GM12891 (cell line): ENCODE results near the gene RAB11FIP3.

Experiments used
- PAX5 ChIP-seq: IDR thresholded peaks from 2 replicates; pipeline ENCODE4 v1.6.1; 2011; ENCODE audit warnings: low read length, moderate library complexity, mild to moderate bottlenecking; ENCODE audit not compliant: insufficient read depth, severe bottlenecking
- POLR2A ChIP-seq: IDR thresholded peaks from 2 replicates; pipeline ENCODE4 v1.6.1; 2011; ENCODE audit warnings: low read depth, low read length, control low read depth
- POLR2AphosphoS5 ChIP-seq: IDR thresholded peaks from 2 replicates; pipeline ENCODE4 v1.6.1; 2011; ENCODE audit warnings: low read depth, low read length, control low read depth
- POU2F2 ChIP-seq: IDR thresholded peaks from 2 replicates; pipeline ENCODE4 v1.6.1; 2011; ENCODE audit warnings: low read depth, mild to moderate bottlenecking, control low read depth, low read length, moderate library complexity
- SPI1 ChIP-seq: IDR thresholded peaks from 2 replicates; pipeline ENCODE4 v1.6.1; 2011; ENCODE audit warnings: low read depth, low read length, control low read depth
- TAF1 ChIP-seq: IDR thresholded peaks from 2 replicates; pipeline ENCODE4 v1.6.1; 2011; ENCODE audit warnings: low read depth, low read length, control low read depth

DNA sequence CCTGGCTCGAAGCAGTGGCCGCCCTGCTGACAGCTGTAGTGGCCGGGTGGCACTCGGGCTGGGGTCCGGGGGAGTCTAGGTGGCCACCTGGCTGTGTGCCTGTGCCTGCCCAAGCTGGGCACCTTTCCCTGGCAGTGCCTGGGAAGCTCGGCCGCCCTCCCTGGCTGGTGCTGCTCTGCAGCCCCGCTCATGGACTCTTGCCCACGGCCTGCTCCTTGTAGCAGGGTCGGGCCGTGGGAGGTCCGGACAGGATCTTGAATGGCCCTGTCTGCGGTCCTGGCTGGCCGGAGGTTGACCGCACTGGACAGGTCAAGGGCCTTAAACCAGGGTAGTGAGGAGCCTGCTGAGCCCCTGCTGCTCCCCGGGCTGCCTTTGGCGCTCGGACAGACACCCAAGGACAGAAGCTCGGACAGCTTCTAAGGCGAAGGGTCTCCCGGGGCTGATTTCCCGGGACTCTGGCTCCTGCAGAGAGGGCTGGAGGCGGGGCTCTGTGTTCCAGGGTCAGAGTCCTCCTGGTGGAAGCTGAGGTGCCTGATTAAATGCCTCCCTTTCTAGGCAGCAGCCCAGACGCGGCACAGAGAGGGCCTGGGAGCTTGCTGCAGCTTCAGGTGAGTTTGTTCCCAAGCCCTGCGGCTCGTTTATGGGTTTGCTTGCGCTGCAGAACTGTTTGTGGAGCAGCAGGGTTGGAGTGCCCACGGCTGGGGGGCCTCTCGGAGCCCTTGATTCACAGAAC is 108.1 kb downstream of the RAB11FIP3 start:
- TF ChIP-seq PAX5 (no peak), POLR2A (no peak), POU2F2 (no peak), POLR2AphosphoS5 (no peak), TAF1 (no peak), SPI1 (no peak)
